ENCODE data around the gene TAS2R20. TPM values are rescaled to one million over a fixed set of nuclear protein-coding genes. Genes with fewer than 3 reads are reported as not detected.

Gene TAS2R20
- total and polyA plus RNA-seq, 2 of the 4 experiments (the other 2 are of a cell fraction): 0.36 to 3.4 TPM

DNA sequence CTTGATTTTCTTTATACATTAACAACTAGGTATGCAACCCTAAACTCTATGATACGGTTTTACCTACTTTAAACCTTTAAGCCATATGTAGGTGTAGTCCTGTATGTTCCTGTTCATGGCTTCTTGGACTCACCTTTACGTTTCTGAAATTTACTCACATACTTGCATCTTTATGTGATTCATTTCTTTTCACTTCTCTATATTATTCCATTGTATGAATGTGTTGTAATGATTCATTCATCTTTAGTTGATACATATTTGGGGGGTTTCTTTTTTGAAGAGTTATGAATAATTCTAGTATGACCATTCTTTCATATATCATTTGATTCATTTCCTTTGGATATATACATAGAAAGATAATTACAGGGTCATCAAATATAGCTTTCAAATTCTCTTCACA, 9.0 kb downstream of the TAS2R20 start:
- no peak overlapping the region for H2BK15ac ChIP-seq (ENCODE audit: low read depth, low read length)
- no peak for ATAC-seq (ENCODE audit: low read depth)
- H4K8ac ChIP-seq (ENCODE audit: low read depth in 2 of 2, low read length in 2 of 2): no peak overlapping the region
- H4K5ac ChIP-seq (ENCODE audit: low read depth, low read length): no peak overlapping the region
- no peak overlapping the region for H3K4me3 ChIP-seq (ENCODE audit: insufficient read depth, low read depth, low read length)
- BruUV-seq (replicated peaks): no TSS peak
- in situ Hi-C loops (cut with MboI; ENCODE audit: low sequenced_read_pairs): no loop called here
- ChIA-PET POLR2A (ENCODE audit: unreplicated experiment) (no interaction called here), CTCF (no interaction called here)
- TF ChIP-seq MAFK (IDR thresholded peaks at IDR 0.05; ENCODE audit: low read depth, low read length) (no peak), CTCF (conservative IDR thresholded peaks at IDR 0.05; ENCODE audit: low read depth, low read length) (no peak), BHLHE40 (IDR thresholded peaks at IDR 0.05; ENCODE audit: low read depth, low read length) (no peak), MAZ (IDR thresholded peaks at IDR 0.05; ENCODE audit: borderline replicate concordance, low read depth, low read length) (no peak), RAD21 (IDR thresholded peaks at IDR 0.05; ENCODE audit: low read length) (no peak), USF2 (IDR thresholded peaks at IDR 0.05; ENCODE audit: low read depth, low read length) (no peak)
- TF ChIP-seq, protein P1, sequence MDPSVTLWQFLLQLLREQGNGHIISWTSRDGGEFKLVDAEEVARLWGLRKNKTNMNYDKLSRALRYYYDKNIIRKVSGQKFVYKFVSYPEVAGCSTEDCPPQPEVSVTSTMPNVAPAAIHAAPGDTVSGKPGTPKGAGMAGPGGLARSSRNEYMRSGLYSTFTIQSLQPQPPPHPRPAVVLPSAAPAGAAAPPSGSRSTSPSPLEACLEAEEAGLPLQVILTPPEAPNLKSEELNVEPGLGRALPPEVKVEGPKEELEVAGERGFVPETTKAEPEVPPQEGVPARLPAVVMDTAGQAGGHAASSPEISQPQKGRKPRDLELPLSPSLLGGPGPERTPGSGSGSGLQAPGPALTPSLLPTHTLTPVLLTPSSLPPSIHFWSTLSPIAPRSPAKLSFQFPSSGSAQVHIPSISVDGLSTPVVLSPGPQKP (IDR thresholded peaks at IDR 0.05; ENCODE audit: borderline replicate concordance, low read depth, low read length): no peak
- no peak overlapping the region for H3K14ac ChIP-seq (replicated peaks; ENCODE audit: low read depth, low read length)
- intact Hi-C loops (cut with micrococcal nuclease): no loop called here
- H2AK5ac ChIP-seq (ENCODE audit: low read depth, low read length): no peak overlapping the region
- H3K4me2 ChIP-seq (ENCODE audit: low read depth, low read length): no peak overlapping the region
- H3K36me3 ChIP-seq (ENCODE audit: control insufficient read depth, insufficient read depth, low read length): peaks cover 4% of the 10 kb centered on the region; the same call in 1 of the 2 replicates
- no peak overlapping the region for H3K23ac ChIP-seq (ENCODE audit: low read depth, low read length)
- H4K91ac ChIP-seq (ENCODE audit: insufficient read depth, low read depth, low read length): no peak overlapping the region
- H3K4me1 ChIP-seq (ENCODE audit: control insufficient read depth, insufficient read depth, low read length): no peaks in the 10 kb centered on the region
- H3K79me1 ChIP-seq (ENCODE audit: low read depth in 1 of 2, low read length in 2 of 2): 0 out of 4 replicates have a peak, but pooled peaks cover 0 to 3% of the 10 kb centered on the region in 2 experiments
- no CpG with 5 or more reads among the region's 2 CpGs for WGBS, 2 experiments (ENCODE audit: extremely low coverage in 2 of 2, insufficient read length in 1 of 2)
- no peak overlapping the region for H2BK120ac ChIP-seq (ENCODE audit: low read depth, low read length)
- no peak overlapping the region for H3K27ac ChIP-seq (ENCODE audit: insufficient read depth, low read length)
- no peak overlapping the region for H3K56ac ChIP-seq (ENCODE audit: extremely low read depth, insufficient read depth, low read length)
- no peak overlapping the region for H2BK5ac ChIP-seq (ENCODE audit: low read depth, low read length, poor library complexity, severe bottlenecking)
- H3K9ac ChIP-seq (ENCODE audit: low read depth, low read length): no peak overlapping the region
- H3K9me1 ChIP-seq (ENCODE audit: insufficient read depth, low read length): no peaks in the 10 kb centered on the region
- no peaks in the 10 kb centered on the region for H3K27me3 ChIP-seq (ENCODE audit: control insufficient read depth, insufficient read depth, low read length)
- no peaks in the 10 kb centered on the region for H4K20me1 ChIP-seq (ENCODE audit: insufficient read depth, low read length)
- no peak overlapping the region for H2BK20ac ChIP-seq (ENCODE audit: low read depth, low read length)
- no peak overlapping the region for H3K4ac ChIP-seq (ENCODE audit: low read depth, low read length)
- no peak for DNase-seq
- H2AFZ ChIP-seq (replicated peaks; ENCODE audit: low read length, poor library complexity): no peak overlapping the region
- no peak overlapping the region for H3K18ac ChIP-seq (ENCODE audit: low read depth, low read length)
- peaks cover 4% of the 10 kb centered on the region; the same call in 1 of the 2 replicates for H3K9me3 ChIP-seq (ENCODE audit: control insufficient read depth, insufficient read depth, low read length)
- no peak overlapping the region for H2AK9ac ChIP-seq (replicated peaks; ENCODE audit: low read depth, low read length, poor library complexity)
- dilution Hi-C loops (cut with HindIII; ENCODE audit: low sequenced_read_pairs, unreplicated experiment): no loop called here
